Effector CD8-positive, alpha-beta T cell (primary cell): ENCODE results near the gene PRC1.

Source experiments
- DNase-seq: peaks from one replicate; lab custom pipeline; 2025; lab: John Stamatoyannopoulos, UW

The PRC1 gene

DNA sequence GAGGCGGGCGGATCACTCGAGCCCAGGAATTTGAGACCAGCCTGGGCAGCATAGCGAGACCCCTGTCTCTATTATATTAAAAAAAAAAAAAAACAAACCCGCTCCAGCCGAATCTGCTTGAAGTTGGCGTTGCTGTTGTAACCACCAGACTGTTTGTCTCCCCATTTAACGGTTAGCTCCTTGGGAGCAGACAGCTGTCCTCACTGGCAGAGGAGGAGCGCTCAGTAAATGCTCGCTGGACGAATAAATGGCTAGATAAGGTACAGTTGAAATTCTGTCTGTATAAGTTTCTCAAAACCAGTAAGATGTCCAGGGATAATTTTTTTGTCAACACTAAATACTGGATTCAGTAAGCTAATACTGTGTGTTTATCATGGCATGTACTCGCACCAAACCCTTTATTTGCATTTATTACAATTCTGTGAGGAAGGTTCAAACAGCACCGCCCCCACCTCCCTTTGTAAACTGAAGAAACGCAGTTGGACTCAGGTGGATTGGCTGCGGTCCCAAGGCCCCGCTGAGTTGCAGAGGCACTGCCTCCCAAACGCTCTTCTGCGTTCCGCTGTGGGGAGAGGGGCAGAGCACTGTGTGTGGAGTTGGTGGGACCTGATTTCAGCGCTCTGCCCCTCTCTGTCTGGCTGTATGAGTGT lies 38.6 kb downstream of the PRC1 start:
- no peak for DNase-seq

- peak; percentile 82 for DNase-seq
Measured at GRCh38 chr15:90954712-90955623, 39.4 kb downstream of the PRC1 start, which contains the start of gene RCCD1. TSS of gene RCCD1 (plus strand) at chr15:90954884. CDS start at chr15:90956735, 1,851 bp downstream.

- DNase-seq = no peak
Measured at GRCh38 chr15:90953947-90954711, 40.2 kb downstream of the PRC1 start.

- no peak for DNase-seq
Measured at GRCh38 chr15:90952901-90953677, 41.2 kb downstream of the PRC1 start.

- no peak for DNase-seq
Measured at GRCh38 chr15:90950676-90951075, 43.7 kb downstream of the PRC1 start.

GRCh38 chr15:90949979-90950675 lies 44.2 kb downstream of the PRC1 start:
- DNase-seq = no peak

DNA sequence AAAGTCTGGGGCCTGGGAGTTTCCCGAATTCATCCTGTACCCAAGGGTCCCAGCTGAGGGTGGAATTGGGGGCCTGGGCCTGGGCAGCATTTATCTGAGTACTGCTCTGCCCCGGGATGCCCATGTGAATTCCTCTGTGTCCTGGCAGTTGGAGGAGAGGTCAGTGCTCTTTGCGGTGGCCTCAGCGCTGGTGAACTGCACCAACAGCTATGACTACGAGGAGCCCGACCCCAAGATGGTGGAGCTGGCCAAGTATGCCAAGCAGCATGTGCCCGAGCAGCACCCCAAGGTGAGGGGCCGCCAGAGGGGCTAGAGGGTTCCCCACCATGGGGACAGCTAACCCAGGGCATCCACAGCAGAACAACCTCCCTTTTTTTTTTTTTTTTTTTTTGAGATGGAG lies 45.8 kb downstream of the PRC1 start:
- DNase-seq = no peak

GRCh38 chr15:90947577-90948357 lies 46.6 kb downstream of the PRC1 start:
- DNase-seq = no peak

GRCh38 chr15:90946941-90947576 lies 47.3 kb downstream of the PRC1 start:
- DNase-seq = no peak

DNA sequence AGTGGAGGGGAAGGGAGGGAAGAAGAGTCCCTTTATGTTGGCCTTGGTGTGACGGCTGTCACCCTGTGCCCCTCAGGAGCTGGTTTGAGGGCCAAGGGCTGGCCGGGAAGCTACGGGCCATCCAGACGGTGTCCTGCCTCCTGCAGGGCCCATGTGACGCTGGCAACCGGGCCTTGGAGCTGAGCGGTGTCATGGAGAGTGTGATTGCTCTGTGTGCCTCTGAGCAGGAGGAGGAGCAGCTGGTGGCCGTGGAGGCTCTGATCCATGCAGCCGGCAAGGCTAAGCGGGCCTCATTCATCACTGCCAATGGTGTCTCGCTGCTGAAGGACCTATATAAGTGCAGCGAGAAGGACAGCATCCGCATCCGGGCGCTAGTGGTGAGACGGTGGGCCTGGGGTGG lies 47.8 kb downstream of the PRC1 start:
- DNase-seq = no peak

DNA sequence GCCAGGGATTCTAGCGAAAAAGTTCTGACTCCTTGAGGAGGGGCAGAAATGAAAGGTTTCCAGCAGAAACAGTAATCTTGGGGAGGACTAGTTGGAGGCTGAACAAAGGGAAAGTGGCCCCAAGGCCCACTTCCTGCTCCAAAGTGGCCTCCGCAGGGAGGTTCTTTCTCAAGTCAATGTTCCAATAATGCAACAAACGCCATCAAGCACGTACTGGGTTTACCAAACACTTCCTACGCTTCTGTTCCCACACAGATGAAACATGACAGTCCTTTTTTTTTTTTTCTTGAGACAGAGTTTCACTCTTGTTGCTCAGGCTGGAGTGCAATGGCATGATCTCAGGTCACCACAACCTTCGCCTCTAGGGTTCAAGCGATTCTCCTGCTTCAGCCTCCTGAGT lies 49.2 kb downstream of the PRC1 start:
- DNase-seq = no peak

DNA sequence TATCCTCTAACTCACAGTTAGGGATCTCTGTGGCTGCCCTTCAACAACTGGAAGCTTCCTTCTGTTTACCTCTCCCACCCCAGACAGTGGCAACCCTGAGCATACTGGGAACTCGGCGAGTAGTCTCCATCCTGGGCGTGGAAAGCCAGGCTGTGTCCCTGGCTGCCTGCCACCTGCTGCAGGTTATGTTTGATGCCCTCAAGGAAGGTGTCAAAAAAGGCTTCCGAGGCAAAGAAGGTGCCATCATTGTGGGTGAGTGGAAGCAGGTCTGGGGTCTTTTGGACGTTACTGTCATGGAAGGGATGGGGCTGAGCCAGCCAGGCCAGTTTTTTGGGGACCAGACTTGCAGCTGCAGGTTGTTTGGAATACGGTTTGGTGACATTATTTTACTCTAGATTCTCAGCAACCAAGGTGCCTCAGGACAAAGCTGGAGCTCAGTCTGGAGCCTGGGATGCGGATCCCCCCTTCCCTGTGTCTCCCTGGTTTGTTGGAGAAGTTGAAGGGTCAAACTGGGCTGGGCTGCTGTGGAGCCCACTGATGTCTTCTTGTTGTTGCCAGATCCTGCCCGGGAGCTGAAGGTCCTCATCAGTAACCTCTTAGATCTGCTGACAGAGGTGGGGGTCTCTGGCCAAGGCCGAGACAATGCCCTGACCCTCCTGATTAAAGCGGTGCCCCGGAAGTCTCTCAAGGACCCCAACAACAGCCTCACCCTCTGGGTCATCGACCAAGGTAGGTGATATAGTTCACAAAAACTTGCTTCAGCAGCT lies 51.8 kb downstream of the PRC1 start:
- DNase-seq = no peak

DNA sequence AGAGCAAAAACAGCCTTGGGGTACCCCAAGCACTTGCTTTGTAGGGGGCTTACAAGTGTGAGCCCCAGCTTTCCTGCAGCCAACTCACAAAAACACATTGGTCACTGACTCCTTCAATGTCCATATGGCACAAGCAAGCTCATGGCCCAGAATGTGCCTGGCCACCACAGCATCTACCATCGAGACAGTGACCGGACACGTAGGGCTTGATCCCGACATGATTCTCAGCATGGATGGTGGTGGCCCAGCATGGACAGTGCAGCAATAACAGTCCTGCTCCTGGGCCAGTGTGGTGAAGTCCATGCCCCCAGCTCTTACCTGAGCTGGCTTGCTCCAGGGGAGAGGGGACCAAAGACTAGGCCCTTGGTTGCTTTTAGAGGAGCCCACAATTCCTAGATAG lies 53.3 kb downstream of the PRC1 start:
- no peak for DNase-seq

DNA sequence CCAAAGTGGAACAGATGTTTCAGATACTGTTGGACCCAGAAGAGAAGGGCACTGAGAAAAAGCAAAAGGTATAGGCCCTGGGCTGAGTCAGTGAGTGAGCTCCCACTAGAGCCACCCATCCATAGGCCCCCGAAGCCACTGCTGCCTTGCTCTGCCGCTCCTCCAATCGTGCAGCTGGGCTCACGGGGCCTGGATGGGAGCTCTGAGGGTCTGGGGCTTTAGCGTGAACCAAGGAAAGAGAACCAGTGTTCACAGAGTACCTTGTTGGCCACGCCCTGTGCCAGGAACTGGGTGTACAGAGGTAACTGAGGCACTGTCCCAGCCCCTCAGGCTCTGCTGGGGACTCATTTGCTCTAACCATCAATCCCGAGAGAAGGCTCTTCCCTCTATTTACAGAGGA lies 54.6 kb downstream of the PRC1 start:
- no peak for DNase-seq

- no peak for DNase-seq
Measured at GRCh38 chr15:90938261-90938660, 56.1 kb downstream of the PRC1 start.

- DNase-seq = no peak
Measured at GRCh38 chr15:90936823-90937222, 57.5 kb downstream of the PRC1 start.

- peak; percentile 92 for DNase-seq
Measured at GRCh38 chr15:90934949-90935751, 59.2 kb downstream of the PRC1 start, which contains the start of gene UNC45A. TSS of gene UNC45A (plus strand) at chr15:90935285. CDS start at chr15:90935325, 40 bp downstream.
